ENCODE results near the gene ZCCHC7.

DNA sequence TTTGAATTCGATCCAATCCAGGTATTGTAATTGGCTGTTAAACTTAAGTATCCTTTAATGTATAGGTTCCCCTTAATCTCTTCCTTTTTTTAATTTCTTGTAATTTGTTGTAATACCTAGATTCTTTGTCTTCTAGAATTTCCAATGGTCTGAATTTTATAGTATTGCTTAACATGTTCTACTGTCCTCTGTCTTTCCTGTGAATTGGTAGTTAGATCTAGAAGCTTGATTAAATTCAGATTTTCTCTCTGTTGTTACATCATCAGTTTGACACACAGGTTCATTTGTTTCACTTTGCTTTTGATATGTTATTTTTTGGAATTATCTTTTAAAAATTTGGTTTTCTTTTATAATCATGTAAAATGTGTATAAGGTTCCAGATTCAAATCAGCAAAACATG is 13.8 kb downstream of the ZCCHC7 start:
- TF ChIP-seq SIN3A (IDR thresholded peaks at IDR 0.05; ENCODE audit: borderline replicate concordance, insufficient read depth, low read length) (no peak), POLR2AphosphoS5 (IDR thresholded peaks at IDR 0.05; ENCODE audit: low read depth, low read length) (no peak)

Data from PFSK-1 (cell line).